ENCODE measurements around the gene BMP7. TPM values are rescaled to one million over a fixed set of nuclear protein-coding genes. Genes with fewer than 3 reads are reported as not detected.

BMP7 gene
- total and polyA plus RNA-seq, 12 donors, result 0.72 to 19.2 (median 4.1) TPM

- WGBS, 2 donors, result 26 to 28% methylated on average over 21 of the region's 21 CpGs
- ATAC-seq (peak in 1 of 8 donors; percentile 28), DNase-seq (no peak)
- Histone ChIP-seq H3K27me3 (peaks cover 2 to 99% (median 84%) of the 10 kb centered on the region in 7 donors), H3K4me1 (peaks cover 0 to 7% (median 0%) of the 10 kb centered on the region in 9 donors), H3K36me3 (no peaks in the 10 kb centered on the region), H3K9me3 (no peaks in the 10 kb centered on the region), H3K27ac (peak overlapping the region in 1 of 10 donors; percentile 67), H3K4me3 (peak overlapping the region in 2 of 10 donors; percentile 10 to 16)
- intact Hi-C loops (cut with DNase I), result no loop called here
- no peak for TF ChIP-seq CTCF (IDR thresholded peaks at IDR 0.05)
These were observed 7.1 kb downstream of the BMP7 start for GRCh38 chr20:57259121-57259937.

GRCh38 chr20:57257701-57258453, 8.6 kb downstream of the BMP7 start:
- no peak for TF ChIP-seq CTCF (IDR thresholded peaks at IDR 0.05)
- no peak overlapping the region for H3K4me3 ChIP-seq
- ATAC-seq (no peak), DNase-seq (no peak)
- peaks cover 0 to 95% (median 75%) of the 10 kb centered on the region in 7 donors for H3K27me3 ChIP-seq
- no peak overlapping the region for H3K27ac ChIP-seq
- no peaks in the 10 kb centered on the region for H3K36me3 ChIP-seq
- intact Hi-C loops (cut with DNase I), result no loop called here
- H3K9me3 ChIP-seq, result no peaks in the 10 kb centered on the region
- peaks cover 0 to 7% (median 0%) of the 10 kb centered on the region in 9 donors for H3K4me1 ChIP-seq
- 37 to 44% methylated on average over 9 of the region's 9 CpGs for WGBS, 2 donors

GRCh38 chr20:57256908-57257307, 9.5 kb downstream of the BMP7 start:
- Histone ChIP-seq H3K27me3 (peaks cover 0 to 88% (median 68%) of the 10 kb centered on the region in 7 donors), H3K4me3 (no peak overlapping the region), H3K36me3 (no peaks in the 10 kb centered on the region), H3K4me1 (peaks cover 0 to 7% (median 0%) of the 10 kb centered on the region in 9 donors), H3K9me3 (no peaks in the 10 kb centered on the region), H3K27ac (no peak overlapping the region)
- intact Hi-C loops (cut with DNase I), result no loop called here
- DNase-seq (no peak), ATAC-seq (no peak)
- WGBS, 2 donors, result 72 to 74% methylated on average over 6 of the region's 6 CpGs
- peak in 1 of 9 donors; percentile 7 for TF ChIP-seq CTCF (IDR thresholded peaks at IDR 0.05)

GRCh38 chr20:57256205-57256604, 10.2 kb downstream of the BMP7 start:
- Histone ChIP-seq H3K4me3 (no peak overlapping the region), H3K9me3 (no peaks in the 10 kb centered on the region), H3K36me3 (no peaks in the 10 kb centered on the region), H3K27me3 (peaks cover 0 to 87% (median 61%) of the 10 kb centered on the region in 7 donors), H3K4me1 (peaks cover 0 to 7% (median under 1%) of the 10 kb centered on the region in 9 donors), H3K27ac (no peak overlapping the region)
- no peak for TF ChIP-seq CTCF (IDR thresholded peaks at IDR 0.05)
- 88 to 89% methylated on average over 3 of the region's 3 CpGs for WGBS, 2 donors
- intact Hi-C loops (cut with DNase I), result no loop called here
- no peak for DNase-seq
- no peak for ATAC-seq
